ENCODE measurements around the gene KANK2.

The KANK2 gene

DNA sequence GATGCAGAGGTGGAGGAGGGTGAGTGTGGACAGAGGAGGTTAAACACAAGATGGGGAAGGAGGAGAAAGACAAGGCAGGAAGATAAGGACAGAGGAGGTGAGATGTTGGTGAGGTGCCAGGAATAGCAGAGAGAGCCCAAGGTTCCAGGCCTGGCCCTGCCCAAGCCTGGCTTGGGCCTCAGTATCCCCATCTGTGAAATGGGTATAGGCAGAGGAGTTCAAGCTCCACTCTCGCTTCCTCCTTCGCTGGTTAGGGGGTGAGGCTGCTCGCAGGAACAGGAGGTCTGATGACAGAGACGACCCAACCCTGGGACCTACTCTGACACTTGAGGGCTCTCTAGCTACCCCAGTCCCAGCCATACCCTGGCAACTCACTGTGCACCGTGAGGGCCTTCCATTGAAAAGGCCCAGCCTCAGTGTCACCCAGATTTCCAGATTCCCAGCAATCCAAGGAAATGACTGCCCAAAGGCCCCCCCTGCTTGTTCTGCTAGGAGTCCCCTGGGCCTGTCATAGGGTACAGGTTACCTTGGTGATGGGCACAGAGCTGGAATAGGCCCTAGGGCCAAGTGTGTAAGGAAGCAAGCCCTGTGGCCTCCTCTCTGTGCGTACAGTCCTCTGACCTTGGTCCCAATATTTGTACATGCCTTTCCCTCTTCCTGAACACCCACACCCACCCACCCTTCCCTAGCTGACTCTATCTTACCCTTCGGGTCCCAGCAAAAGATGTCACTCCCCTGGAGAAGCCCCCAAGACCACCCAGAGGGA, 33.5 kb upstream of the KANK2 start:
- TF ChIP-seq POLR2AphosphoS5 (IDR thresholded peaks at IDR 0.05; ENCODE audit: borderline replicate concordance, low read depth, low read length): no peak
- no peak for TF ChIP-seq FOXP2 (optimal IDR thresholded peaks at IDR 0.05; ENCODE audit: control extremely low read depth, extremely low read length, insufficient read depth)
- no peak for TF ChIP-seq EZH2 (IDR thresholded peaks at IDR 0.05)
- no peak overlapping the region for H3K4me3 ChIP-seq
- DNase-seq (ENCODE audit: low read depth, low spot score): no peak
- no peaks in the 10 kb centered on the region for H3K9me3 ChIP-seq (ENCODE audit: low read depth, low read length)
- H3K9ac ChIP-seq (ENCODE audit: insufficient read length): no peak overlapping the region
- no peak overlapping the region for H3K27ac ChIP-seq
- H3K36me3 ChIP-seq (ENCODE audit: insufficient read depth, low read length): no peaks in the 10 kb centered on the region

DNA sequence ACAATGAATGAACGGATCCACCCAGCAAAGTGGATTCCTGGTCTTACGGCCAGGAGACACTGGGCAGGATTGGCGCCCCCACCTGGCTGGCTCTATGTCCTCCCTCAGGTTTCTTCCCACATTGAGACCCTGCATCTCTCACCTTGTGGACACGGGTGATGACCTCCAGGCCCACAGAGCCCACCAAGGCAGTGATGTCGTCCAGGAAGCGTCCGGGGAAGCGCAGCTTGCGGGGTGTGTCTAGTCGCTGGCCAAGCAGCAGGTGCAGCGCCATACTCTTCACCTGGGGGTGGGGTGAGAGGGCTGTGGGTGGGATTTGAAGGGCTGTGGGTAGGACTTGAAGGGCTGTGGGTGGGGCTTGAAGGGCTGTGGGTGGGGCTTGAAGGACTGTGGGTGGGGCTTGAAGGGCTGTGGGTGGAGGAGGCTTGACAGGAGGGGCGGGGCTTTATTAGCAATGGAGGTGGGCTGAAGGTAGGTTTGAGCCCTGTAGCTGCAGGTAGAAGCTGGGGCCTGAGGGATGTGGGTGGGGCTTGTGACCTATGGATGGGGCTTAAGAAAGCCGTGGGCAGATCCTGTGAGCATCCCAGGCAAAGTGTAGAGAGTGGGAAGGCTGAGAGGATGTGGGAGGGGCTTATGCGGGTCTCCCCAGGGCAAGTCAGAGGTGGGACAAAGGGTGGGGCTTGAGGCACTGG, 30.0 kb upstream of the KANK2 start:
- no peak overlapping the region for H3K27ac ChIP-seq
- no peaks in the 10 kb centered on the region for H3K36me3 ChIP-seq (ENCODE audit: insufficient read depth, low read length)
- TF ChIP-seq POLR2AphosphoS5 (IDR thresholded peaks at IDR 0.05; ENCODE audit: borderline replicate concordance, low read depth, low read length) (no peak), FOXP2 (optimal IDR thresholded peaks at IDR 0.05; ENCODE audit: control extremely low read depth, extremely low read length, insufficient read depth) (no peak), EZH2 (IDR thresholded peaks at IDR 0.05) (no peak)
- H3K9ac ChIP-seq (ENCODE audit: insufficient read length): no peak overlapping the region
- no peak overlapping the region for H3K4me3 ChIP-seq
- H3K9me3 ChIP-seq (ENCODE audit: low read depth, low read length): no peaks in the 10 kb centered on the region
- no peak for DNase-seq (ENCODE audit: low read depth, low spot score)

DNA sequence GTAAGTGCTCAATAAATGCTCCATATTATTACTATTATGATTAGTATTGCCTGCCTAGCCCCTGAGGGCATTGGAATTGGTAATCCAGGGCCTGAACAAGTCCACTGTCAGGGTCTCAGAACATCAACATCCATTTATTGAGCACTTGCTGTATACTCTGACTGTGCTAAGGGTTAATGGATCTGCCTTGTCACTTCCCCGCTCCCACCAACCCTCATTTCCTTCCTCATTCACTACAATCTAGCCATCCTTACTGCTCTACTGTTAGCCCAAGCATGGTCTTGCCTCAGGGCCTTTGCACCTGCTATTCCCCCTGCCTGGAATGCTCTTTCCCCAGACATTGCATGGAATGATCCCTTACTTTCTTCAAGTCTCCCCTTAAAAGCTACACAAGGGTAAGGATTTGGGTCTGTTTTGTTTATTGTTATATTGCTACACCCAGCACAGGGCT, 29.4 kb upstream of the KANK2 start:
- Histone ChIP-seq H3K9ac (ENCODE audit: insufficient read length) (no peak overlapping the region), H3K4me3 (no peak overlapping the region), H3K27ac (no peak overlapping the region), H3K36me3 (ENCODE audit: insufficient read depth, low read length) (no peaks in the 10 kb centered on the region), H3K9me3 (ENCODE audit: low read depth, low read length) (no peaks in the 10 kb centered on the region)
- TF ChIP-seq FOXP2 (optimal IDR thresholded peaks at IDR 0.05; ENCODE audit: control extremely low read depth, extremely low read length, insufficient read depth): no peak
- no peak for TF ChIP-seq POLR2AphosphoS5 (IDR thresholded peaks at IDR 0.05; ENCODE audit: borderline replicate concordance, low read depth, low read length)
- TF ChIP-seq EZH2 (IDR thresholded peaks at IDR 0.05): no peak
- no peak for DNase-seq (ENCODE audit: low read depth, low spot score)

DNA sequence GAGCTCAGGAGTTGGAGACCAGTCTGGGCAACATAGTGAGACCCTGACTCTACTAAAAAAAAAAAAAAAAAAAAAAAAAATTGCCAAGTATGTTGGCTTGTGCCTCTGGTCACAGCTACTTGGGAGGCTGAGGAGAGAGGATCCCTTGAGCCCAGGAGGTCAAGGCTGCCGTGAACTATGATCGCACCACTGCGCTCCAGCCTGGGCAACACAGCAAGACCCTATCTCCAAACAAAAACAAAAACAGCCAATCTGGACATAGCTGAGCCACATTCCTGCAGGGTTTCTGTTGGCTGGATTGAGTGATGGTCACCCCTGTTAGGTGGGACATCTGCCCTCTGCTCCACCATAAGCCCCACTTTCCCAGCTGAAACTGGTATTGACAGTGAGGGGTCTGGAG, 28.5 kb upstream of the KANK2 start:
- H3K27ac ChIP-seq: no peak overlapping the region
- TF ChIP-seq POLR2AphosphoS5 (IDR thresholded peaks at IDR 0.05; ENCODE audit: borderline replicate concordance, low read depth, low read length): no peak
- TF ChIP-seq FOXP2 (optimal IDR thresholded peaks at IDR 0.05; ENCODE audit: control extremely low read depth, extremely low read length, insufficient read depth): no peak
- no peak for TF ChIP-seq EZH2 (IDR thresholded peaks at IDR 0.05)
- H3K9me3 ChIP-seq (ENCODE audit: low read depth, low read length): no peaks in the 10 kb centered on the region
- no peak for DNase-seq (ENCODE audit: low read depth, low spot score)
- H3K4me3 ChIP-seq: no peak overlapping the region
- no peak overlapping the region for H3K9ac ChIP-seq (ENCODE audit: insufficient read length)
- H3K36me3 ChIP-seq (ENCODE audit: insufficient read depth, low read length): no peaks in the 10 kb centered on the region

DNA sequence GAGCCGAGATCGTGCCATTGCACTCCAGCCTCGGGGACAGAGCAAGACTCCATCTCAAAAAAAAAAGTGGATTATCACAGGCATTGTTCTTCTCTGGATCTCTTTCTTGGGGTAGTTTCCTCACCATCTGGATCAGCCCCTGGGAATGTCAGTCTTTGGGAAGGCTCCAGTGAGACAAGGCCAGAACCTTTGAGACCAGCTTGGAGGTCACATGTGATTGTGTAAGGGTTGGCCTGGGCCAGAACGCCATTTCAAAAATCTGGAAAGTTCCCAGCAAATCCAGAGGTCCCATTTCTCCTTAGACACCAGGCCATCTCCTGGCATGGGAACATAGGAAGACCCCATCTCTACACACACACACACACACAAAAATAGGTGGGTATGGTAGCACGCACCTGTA, 27.8 kb upstream of the KANK2 start:
- H3K4me3 ChIP-seq: no peak overlapping the region
- H3K36me3 ChIP-seq (ENCODE audit: insufficient read depth, low read length): no peaks in the 10 kb centered on the region
- H3K27ac ChIP-seq: no peak overlapping the region
- no peak overlapping the region for H3K9ac ChIP-seq (ENCODE audit: insufficient read length)
- H3K9me3 ChIP-seq (ENCODE audit: low read depth, low read length): no peaks in the 10 kb centered on the region
- TF ChIP-seq FOXP2 (optimal IDR thresholded peaks at IDR 0.05; ENCODE audit: control extremely low read depth, extremely low read length, insufficient read depth): no peak
- TF ChIP-seq EZH2 (IDR thresholded peaks at IDR 0.05): no peak
- TF ChIP-seq POLR2AphosphoS5 (IDR thresholded peaks at IDR 0.05; ENCODE audit: borderline replicate concordance, low read depth, low read length): no peak
- DNase-seq (ENCODE audit: low read depth, low spot score): no peak

DNA sequence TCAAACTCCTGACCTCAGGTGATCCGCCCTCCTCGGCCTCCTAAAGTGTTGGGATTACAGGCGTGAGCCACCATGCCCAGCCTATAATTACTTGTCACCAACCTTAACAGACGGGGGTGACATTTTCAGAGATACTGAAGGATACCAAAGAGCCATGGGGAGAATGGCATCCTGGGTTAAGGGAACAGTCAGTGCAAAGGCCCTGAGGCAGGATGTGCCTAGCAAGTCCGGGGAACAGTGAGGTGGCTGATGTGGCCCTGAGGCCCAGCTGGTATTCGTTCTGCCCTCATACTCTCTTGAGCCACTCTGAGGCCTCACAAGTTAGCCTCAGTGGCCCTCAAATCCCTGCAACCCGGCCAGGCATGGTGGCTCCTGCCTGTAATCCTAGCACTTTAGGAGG, 27.1 kb upstream of the KANK2 start:
- Histone ChIP-seq H3K4me3 (no peak overlapping the region), H3K9me3 (ENCODE audit: low read depth, low read length) (no peaks in the 10 kb centered on the region), H3K9ac (ENCODE audit: insufficient read length) (no peak overlapping the region), H3K36me3 (ENCODE audit: insufficient read depth, low read length) (no peaks in the 10 kb centered on the region), H3K27ac (no peak overlapping the region)
- DNase-seq (ENCODE audit: low read depth, low spot score): no peak
- no peak for TF ChIP-seq EZH2 (IDR thresholded peaks at IDR 0.05)

DNA sequence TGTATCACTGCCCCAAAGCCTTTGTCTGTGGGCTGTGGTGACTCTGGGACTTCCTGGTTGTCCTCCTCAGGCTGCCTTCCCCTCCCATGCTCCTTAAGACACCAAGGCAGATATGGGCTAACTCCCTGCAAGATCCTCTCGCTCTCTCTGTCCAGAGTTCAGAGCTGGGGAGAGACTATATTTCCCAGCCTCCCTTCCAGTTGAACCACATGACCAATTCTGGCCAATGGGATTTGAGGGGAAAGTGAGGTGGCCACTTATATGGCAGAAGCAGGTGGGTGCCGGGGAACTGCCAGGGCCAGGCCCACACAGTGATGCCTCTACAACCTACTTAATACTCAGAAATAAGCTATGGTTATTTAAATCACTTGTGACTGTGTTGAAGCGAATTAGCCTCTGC, 25.9 kb upstream of the KANK2 start:
- H3K36me3 ChIP-seq (ENCODE audit: insufficient read depth, low read length): no peaks in the 10 kb centered on the region
- no peak for TF ChIP-seq FOXP2 (optimal IDR thresholded peaks at IDR 0.05; ENCODE audit: control extremely low read depth, extremely low read length, insufficient read depth)
- no peak for TF ChIP-seq POLR2AphosphoS5 (IDR thresholded peaks at IDR 0.05; ENCODE audit: borderline replicate concordance, low read depth, low read length)
- no peak for TF ChIP-seq EZH2 (IDR thresholded peaks at IDR 0.05)
- no peak for DNase-seq (ENCODE audit: low read depth, low spot score)

DNA sequence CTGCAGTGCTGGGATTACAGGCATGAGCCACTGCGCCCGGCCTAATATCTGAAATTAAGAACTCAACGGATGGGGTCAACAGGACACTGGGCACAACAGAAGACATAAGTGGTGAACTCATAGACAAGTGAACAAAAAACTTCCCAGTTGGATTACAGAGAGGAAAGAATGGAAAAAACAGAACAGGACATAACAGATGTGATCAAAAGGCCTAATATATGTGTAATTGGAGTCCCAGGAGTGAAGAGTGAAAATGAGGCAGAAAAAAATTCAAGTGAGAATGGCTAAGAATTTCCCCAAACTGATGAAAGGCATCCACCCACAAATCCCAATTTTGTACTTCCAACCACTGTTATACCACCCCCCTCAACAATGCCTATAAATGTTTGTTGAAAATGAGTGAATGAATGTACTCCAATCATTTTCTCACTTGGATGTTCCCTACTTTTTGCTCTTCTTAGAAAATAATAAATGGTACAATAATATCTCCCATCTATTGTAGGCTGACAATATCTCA, 23.8 kb upstream of the KANK2 start:
- no peak for DNase-seq (ENCODE audit: low read depth, low spot score)
- Histone ChIP-seq H3K9me3 (ENCODE audit: low read depth, low read length) (no peaks in the 10 kb centered on the region), H3K4me3 (no peak overlapping the region), H3K27ac (no peak overlapping the region), H3K36me3 (ENCODE audit: insufficient read depth, low read length) (no peaks in the 10 kb centered on the region), H3K9ac (ENCODE audit: insufficient read length) (no peak overlapping the region)
- TF ChIP-seq FOXP2 (optimal IDR thresholded peaks at IDR 0.05; ENCODE audit: control extremely low read depth, extremely low read length, insufficient read depth): no peak
- no peak for TF ChIP-seq POLR2AphosphoS5 (IDR thresholded peaks at IDR 0.05; ENCODE audit: borderline replicate concordance, low read depth, low read length)
- no peak for TF ChIP-seq EZH2 (IDR thresholded peaks at IDR 0.05)

More for the DNA sequence above, 25.9 kb upstream of the KANK2 start:
- H3K9ac ChIP-seq (ENCODE audit: insufficient read length): no peak overlapping the region
- H3K9me3 ChIP-seq (ENCODE audit: low read depth, low read length): no peaks in the 10 kb centered on the region
- H3K4me3 ChIP-seq: no peak overlapping the region
- H3K27ac ChIP-seq: no peak overlapping the region

Data from SK-N-MC (cell line).